Stimulated activated naive CD8-positive, alpha-beta T cell treated with anti-CD3 and anti-CD28 coated beads, Interleukin-15, amount 100 ng/mL, for 72 hours (primary cell): ENCODE data around the gene IGFLR1.
A peak's percentile ranks its signal among the peaks of the same experiment; 100 is the strongest.
"Not testable (repeated sequence)": the region's sequence is repeated elsewhere in the genome, so short reads cannot be mapped to it uniquely, and the experiment has no call there.

Source experiments
- ATAC-seq: fragments of 150-1000 bp; cut with Tn5 transposase; 2 replicates; pipeline ENCODE4 v1.10.0; 2021; ENCODE audit warnings: mild to moderate bottlenecking, moderate library complexity
- DNase-seq, 2 donors: peaks; one replicate each; pipeline ENCODE4 v3.0.0; 2021 to 2022
- H3K27ac Mint-ChIP-seq, 2 donors: one replicate each; pipeline ENCODE4 v1.8.0; 2022; ENCODE audit warnings: mild to moderate bottlenecking in 2 of 2, mixed read lengths in 2 of 2, moderate library complexity in 2 of 2
- H3K27me3 Mint-ChIP-seq: one replicate; pipeline ENCODE4 v1.8.0; 2022; ENCODE audit warnings: mixed read lengths
- H3K4me1 Mint-ChIP-seq: one replicate; pipeline ENCODE4 v1.8.0; 2022; ENCODE audit warnings: mild to moderate bottlenecking, mixed read lengths
- H3K4me3 Mint-ChIP-seq, 2 donors: one replicate each; pipeline ENCODE4 v1.8.0; 2022; ENCODE audit warnings: mild to moderate bottlenecking in 2 of 2, mixed read lengths in 2 of 2, moderate library complexity in 1 of 2
- H3K9me3 Mint-ChIP-seq, 2 donors: one replicate each; pipeline ENCODE4 v1.8.0; 2022; ENCODE audit warnings: mixed read lengths in 2 of 2

Gene IGFLR1

DNA sequence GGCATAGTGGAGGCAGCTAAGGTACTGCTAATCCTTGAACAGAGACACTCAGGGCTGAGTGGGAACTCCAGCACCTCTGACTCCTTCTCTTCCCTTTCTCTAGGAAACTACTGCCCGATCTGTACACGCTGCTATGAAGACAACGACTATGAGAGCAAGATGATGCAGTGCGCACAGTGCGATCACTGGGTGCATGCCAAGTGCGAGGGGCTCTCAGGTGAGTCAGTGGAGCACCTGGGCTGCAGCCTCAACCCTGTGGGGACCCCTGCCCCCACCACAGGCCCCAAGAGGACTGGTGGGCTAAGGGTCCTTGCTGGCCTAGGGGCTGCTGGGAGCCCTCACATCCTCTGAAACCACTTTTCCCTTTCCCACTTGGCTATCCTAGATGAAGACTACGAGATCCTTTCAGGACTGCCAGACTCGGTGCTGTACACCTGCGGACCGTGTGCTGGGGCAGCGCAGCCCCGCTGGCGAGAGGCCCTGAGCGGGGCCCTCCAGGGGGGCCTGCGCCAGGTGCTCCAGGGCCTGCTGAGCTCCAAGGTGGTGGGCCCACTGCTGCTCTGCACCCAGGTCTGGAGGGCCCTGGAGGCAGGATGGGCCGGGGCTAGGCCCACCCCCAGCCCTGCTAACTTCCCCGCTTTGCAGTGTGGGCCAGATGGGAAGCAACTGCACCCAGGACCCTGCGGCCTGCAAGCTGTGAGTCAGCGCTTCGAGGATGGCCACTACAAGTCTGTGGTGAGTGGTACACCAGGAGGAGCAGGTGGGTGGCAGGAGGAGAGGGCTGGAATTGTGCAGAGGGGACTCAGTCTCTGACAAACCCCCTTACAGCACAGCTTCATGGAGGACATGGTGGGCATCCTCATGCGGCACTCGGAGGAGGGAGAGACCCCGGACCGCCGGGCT, 14.9 kb downstream of the IGFLR1 start:
- DNase-seq (no peak), ATAC-seq (no peak)
- H3K27me3 Mint-ChIP-seq: no peaks in the 10 kb centered on the region
- H3K4me1 Mint-ChIP-seq: peaks cover 23% of the 10 kb centered on the region
- no peaks in the 10 kb centered on the region for H3K9me3 Mint-ChIP-seq
- H3K27ac Mint-ChIP-seq: peak overlapping the region in 1 of 2 donors; percentile 9
- no peak overlapping the region for H3K4me3 Mint-ChIP-seq

DNA sequence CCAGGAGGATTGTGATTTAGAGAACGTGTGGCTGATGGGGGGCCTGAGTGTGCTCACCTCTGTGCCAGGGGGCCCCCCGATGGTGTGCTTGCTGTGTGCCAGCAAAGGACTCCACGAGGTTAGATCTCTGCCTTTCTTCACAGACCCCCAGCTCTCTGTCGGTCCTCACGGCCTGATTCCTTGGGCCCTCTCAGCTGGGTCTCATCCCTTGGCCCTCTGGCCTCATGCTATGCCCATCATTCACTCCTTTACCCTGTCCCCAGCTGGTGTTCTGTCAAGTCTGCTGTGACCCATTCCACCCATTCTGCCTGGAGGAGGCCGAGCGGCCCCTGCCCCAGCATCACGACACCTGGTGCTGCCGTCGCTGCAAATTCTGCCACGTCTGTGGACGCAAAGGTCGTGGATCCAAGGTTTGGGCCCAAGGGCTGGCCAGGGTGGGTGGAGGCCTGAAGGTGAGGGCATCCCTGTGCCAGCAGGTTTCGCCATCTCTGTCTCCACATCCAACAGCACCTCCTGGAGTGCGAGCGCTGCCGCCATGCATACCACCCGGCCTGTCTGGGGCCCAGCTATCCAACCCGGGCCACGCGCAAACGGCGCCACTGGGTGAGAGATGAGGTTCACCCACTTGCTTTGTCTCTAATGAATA, 16.9 kb downstream of the IGFLR1 start:
- H3K27ac Mint-ChIP-seq: peak overlapping the region; percentile 33 to 82
- no peak overlapping the region for H3K4me3 Mint-ChIP-seq
- no peak for DNase-seq
- no peak for ATAC-seq
- H3K27me3 Mint-ChIP-seq: no peaks in the 10 kb centered on the region
- peaks cover 38% of the 10 kb centered on the region for H3K4me1 Mint-ChIP-seq
- no peaks in the 10 kb centered on the region for H3K9me3 Mint-ChIP-seq

DNA sequence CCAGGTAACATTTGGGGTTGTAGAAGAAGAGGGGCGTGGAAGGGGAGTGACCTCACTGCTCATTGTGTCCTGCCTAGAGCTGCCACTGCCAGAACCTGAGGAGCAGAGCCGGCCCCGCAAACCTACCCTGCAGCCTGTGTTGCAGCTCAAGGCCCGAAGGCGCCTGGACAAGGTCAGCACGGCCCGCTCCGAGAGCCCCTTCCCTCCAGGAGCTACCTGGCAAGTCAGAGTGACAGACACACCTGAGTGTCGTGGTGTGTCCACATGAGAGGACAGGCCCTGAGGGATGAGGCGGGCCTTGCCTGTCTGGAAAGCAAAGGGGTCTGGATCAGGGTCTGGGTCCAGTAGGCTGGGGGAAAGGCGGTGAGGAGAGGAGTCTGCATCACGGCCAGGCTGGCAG, 17.7 kb downstream of the IGFLR1 start:
- DNase-seq (no peak), ATAC-seq (no peak)
- Mint-ChIP-seq H3K4me3 (no peak overlapping the region), H3K27ac (peak overlapping the region in 1 of 2 donors; percentile 80), H3K27me3 (no peaks in the 10 kb centered on the region), H3K4me1 (peaks cover 44% of the 10 kb centered on the region), H3K9me3 (no peaks in the 10 kb centered on the region)

DNA sequence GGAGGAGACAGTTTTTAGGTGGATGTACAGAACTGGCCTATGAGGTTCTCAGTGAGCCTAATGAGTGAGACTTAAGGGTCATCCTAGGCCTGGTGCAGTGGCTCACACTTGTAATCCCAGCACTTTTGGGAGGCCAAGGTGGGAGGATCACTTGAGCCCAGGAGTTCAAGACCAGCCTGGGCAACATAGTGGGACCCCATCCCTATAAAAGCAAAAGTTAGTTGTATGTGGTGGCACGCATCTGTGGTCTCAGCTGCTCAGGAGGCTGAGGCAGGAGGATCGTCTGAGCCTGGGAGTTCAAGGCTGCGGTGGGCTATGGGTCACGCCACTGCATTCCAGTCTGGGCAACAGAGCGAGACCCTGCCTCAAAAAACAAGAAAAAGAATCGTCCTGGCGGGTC, 18.1 kb downstream of the IGFLR1 start:
- H3K9me3 Mint-ChIP-seq, H3K4me3 Mint-ChIP-seq: not testable (repeated sequence)

GRCh38 chr19:35723671-35724070, 18.6 kb downstream of the IGFLR1 start:
- peak overlapping the region in 1 of 2 donors; percentile 76 for H3K27ac Mint-ChIP-seq
- DNase-seq: no peak
- no peak overlapping the region for H3K4me3 Mint-ChIP-seq
- peaks cover 53% of the 10 kb centered on the region for H3K4me1 Mint-ChIP-seq
- no peaks in the 10 kb centered on the region for H3K9me3 Mint-ChIP-seq
- H3K27me3 Mint-ChIP-seq: no peaks in the 10 kb centered on the region
- ATAC-seq: no peak

More for the DNA sequence above, 18.1 kb downstream of the IGFLR1 start:
- not testable (repeated sequence) for ATAC-seq, H3K27me3 Mint-ChIP-seq, DNase-seq
- peaks cover 49% of the 10 kb centered on the region for H3K4me1 Mint-ChIP-seq
- H3K27ac Mint-ChIP-seq: peak overlapping the region in 1 of 2 donors; percentile 80

DNA sequence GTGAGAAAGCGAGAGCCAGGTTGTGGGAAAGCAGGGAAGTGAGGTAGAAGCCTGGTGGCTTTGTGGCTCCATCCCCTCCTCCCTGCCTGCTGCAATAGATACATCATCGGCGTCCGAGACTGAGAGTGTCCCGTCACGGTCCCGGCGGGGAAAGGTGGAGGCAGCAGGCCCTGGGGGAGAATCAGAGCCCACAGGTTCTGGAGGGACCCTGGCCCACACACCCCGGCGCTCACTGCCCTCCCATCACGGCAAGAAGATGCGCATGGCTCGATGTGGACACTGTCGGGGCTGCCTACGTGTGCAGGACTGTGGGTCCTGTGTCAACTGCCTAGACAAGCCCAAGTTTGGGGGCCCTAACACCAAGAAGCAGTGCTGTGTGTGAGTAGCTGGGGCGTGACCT, 19.4 kb downstream of the IGFLR1 start:
- no peaks in the 10 kb centered on the region for H3K27me3 Mint-ChIP-seq
- peak overlapping the region in 1 of 2 donors; percentile 96 for H3K27ac Mint-ChIP-seq
- no peak overlapping the region for H3K4me3 Mint-ChIP-seq
- no peak for ATAC-seq
- H3K4me1 Mint-ChIP-seq: peaks cover 53% of the 10 kb centered on the region
- DNase-seq: no peak
- H3K9me3 Mint-ChIP-seq: no peaks in the 10 kb centered on the region

DNA sequence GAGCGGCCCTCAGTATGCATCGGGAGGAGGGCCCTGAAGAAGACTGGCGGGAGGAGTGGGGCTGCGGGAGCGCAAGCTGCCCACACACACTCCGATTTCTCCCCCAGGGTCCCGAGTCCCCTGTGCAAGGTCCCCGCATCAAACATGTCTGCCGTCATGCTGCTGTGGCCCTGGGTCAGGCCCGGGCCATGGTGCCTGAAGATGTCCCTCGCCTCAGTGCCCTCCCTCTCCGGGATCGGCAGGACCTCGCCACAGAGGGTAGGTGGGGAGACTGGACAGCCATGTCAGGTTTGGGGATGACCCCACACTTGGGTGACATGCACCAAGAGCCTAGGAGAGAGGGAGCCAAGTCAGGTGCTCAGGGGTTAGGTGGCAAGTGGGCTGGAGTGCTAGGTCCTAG, 19.8 kb downstream of the IGFLR1 start:
- no peaks in the 10 kb centered on the region for H3K9me3 Mint-ChIP-seq
- H3K27me3 Mint-ChIP-seq: no peaks in the 10 kb centered on the region
- peaks cover 53% of the 10 kb centered on the region for H3K4me1 Mint-ChIP-seq
- DNase-seq (no peak), ATAC-seq (no peak)
- peak overlapping the region in 1 of 2 donors; percentile 96 for H3K27ac Mint-ChIP-seq
- peak overlapping the region in 1 of 2 donors; percentile 13 for H3K4me3 Mint-ChIP-seq

DNA sequence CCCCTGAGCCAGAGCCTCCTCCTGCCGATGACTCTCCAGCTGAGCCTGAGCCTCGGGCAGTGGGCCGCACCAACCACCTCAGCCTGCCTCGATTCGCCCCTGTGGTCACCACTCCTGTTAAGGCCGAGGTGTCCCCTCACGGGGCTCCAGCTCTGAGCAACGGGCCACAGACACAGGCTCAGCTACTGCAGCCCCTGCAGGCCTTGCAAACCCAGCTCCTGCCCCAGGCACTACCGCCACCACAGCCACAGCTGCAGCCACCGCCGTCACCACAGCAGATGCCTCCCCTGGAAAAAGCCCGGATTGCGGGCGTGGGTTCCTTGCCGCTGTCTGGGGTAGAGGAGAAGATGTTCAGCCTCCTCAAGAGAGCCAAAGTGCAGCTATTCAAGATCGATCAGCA, 20.9 kb downstream of the IGFLR1 start:
- H3K27ac Mint-ChIP-seq: peak overlapping the region; percentile 13 to 96
- H3K4me3 Mint-ChIP-seq: peak overlapping the region in 1 of 2 donors; percentile 56

DNA sequence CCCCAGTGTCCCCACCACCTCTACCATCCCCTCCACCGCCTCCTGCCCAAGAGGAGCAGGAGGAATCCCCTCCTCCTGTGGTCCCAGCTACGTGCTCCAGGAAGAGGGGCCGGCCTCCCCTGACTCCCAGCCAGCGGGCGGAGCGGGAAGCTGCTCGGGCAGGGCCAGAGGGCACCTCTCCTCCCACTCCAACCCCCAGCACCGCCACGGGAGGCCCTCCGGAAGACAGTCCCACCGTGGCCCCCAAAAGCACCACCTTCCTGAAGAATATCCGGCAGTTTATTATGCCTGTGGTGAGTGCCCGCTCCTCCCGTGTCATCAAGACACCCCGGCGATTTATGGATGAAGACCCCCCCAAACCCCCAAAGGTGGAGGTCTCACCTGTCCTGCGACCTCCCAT, 21.6 kb downstream of the IGFLR1 start:
- peak overlapping the region in 1 of 2 donors; percentile 96 for H3K27ac Mint-ChIP-seq

More for the DNA sequence above, 20.9 kb downstream of the IGFLR1 start:
- Mint-ChIP-seq H3K27me3 (no peaks in the 10 kb centered on the region), H3K4me1 (peaks cover 53% of the 10 kb centered on the region), H3K9me3 (no peaks in the 10 kb centered on the region)
- no peak for DNase-seq
- ATAC-seq: no peak

DNA sequence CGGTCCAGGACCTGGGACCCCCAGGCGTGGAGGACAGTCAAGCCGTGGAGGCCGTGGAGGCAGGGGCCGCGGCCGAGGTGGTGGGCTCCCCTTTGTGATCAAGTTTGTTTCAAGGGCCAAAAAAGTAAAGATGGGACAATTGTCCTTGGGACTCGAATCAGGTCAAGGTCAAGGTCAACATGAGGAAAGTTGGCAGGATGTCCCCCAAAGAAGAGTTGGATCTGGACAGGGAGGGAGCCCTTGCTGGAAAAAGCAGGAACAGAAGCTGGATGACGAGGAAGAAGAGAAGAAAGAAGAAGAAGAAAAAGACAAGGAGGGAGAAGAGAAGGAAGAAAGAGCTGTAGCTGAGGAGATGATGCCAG, 22.1 kb downstream of the IGFLR1 start:
- Mint-ChIP-seq H3K4me3 (peak overlapping the region; percentile 11 to 64), H3K27me3 (no peaks in the 10 kb centered on the region), H3K27ac (peak overlapping the region; percentile 38 to 57), H3K4me1 (peaks cover 53% of the 10 kb centered on the region), H3K9me3 (no peaks in the 10 kb centered on the region)
- DNase-seq (no peak), ATAC-seq (no peak)

More for the DNA sequence above, 21.6 kb downstream of the IGFLR1 start:
- Mint-ChIP-seq H3K9me3 (no peaks in the 10 kb centered on the region), H3K4me1 (peaks cover 52% of the 10 kb centered on the region), H3K27me3 (no peaks in the 10 kb centered on the region), H3K4me3 (peak overlapping the region; percentile 45 to 48)
- ATAC-seq: no peak
- DNase-seq: no peak

DNA sequence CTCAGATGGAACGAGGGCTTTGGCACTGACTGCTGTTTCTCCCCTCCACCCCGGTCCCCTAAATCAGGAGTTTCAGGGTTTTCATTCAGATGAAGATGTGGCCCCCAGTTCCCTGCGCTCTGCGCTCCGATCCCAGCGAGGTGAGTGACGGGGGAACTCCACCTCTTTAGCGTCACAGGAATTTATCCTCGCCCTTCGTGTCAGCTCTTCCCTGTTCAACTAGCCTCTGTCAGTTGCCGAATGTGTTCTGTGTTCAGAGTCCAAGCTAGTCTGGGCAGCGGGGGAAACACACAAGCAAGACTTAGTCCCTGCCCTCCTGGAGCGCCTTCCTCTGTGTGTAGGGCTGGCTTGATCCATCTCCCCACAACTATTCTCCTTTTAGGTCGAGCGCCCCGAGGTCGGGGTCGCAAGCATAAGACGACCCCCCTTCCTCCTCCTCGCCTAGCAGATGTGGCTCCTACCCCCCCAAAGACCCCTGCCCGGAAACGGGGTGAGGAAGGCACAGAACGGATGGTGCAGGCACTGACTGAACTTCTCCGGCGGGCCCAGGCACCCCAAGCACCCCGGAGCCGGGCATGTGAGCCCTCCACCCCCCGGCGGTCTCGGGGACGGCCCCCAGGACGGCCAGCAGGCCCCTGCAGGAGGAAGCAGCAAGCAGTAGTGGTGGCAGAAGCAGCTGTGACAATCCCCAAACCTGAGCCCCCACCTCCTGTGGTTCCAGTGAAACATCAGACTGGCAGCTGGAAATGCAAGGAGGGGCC, 22.7 kb downstream of the IGFLR1 start:
- peak overlapping the region; percentile 93 to 95 for H3K27ac Mint-ChIP-seq
- H3K4me1 Mint-ChIP-seq: peaks cover 58% of the 10 kb centered on the region
- no peak for DNase-seq

GRCh38 chr19:35718345-35719041, 23.8 kb downstream of the IGFLR1 start:
- Mint-ChIP-seq H3K27ac (peak overlapping the region; percentile 93 to 95), H3K9me3 (no peaks in the 10 kb centered on the region), H3K4me3 (peak overlapping the region; percentile 91 to 94), H3K27me3 (no peaks in the 10 kb centered on the region), H3K4me1 (peaks cover 64% of the 10 kb centered on the region)
- DNase-seq (peak; percentile 72 to 77), ATAC-seq (peak; percentile 19)

More for the DNA sequence above, 22.7 kb downstream of the IGFLR1 start:
- Mint-ChIP-seq H3K9me3 (no peaks in the 10 kb centered on the region), H3K27me3 (no peaks in the 10 kb centered on the region), H3K4me3 (peak overlapping the region; percentile 91 to 94)
- no peak for ATAC-seq

- H3K27ac Mint-ChIP-seq: peak within 1 kb of the TSS; percentile 95
- H3K9me3 Mint-ChIP-seq: no peaks in the 10 kb centered on the region
- DNase-seq (no peak), ATAC-seq (peak; percentile 55)
- H3K27me3 Mint-ChIP-seq: no peaks in the 10 kb centered on the region
- peaks cover 59% of the 10 kb centered on the region for H3K4me1 Mint-ChIP-seq
- H3K4me3 Mint-ChIP-seq: peak within 1 kb of the TSS; percentile 93 to 94
Measured at GRCh38 chr19:35717665-35718344, 24.4 kb downstream of the IGFLR1 start, which contains the start of gene KMT2B. TSS of gene KMT2B (plus strand) at chr19:35718003. CDS start at chr19:35718019, 16 bp downstream.
